SU-DHL-6 (cell line): ENCODE measurements around the gene NTM.

ENCODE experiments used
- H2AFZ ChIP-seq: fragments of 200-600 bp; sonication (generic); 2 replicates; pipeline ENCODE4 v1.6.1; 2014; ENCODE audit warnings: low read depth, mild to moderate bottlenecking, moderate library complexity, mixed read lengths, antibody characterized with exemption, low read length; ENCODE audit not compliant: severe bottlenecking
- H3F3A ChIP-seq: fragments of 200-600 bp; shearing (Covaris generic); 2 replicates; pipeline ENCODE4 v1.6.0; 2016; ENCODE audit warnings: antibody characterized with exemption, mild to moderate bottlenecking; ENCODE audit not compliant: insufficient read depth
- H3K27ac ChIP-seq: fragments of 200-600 bp; sonication (generic); 2 replicates; pipeline ENCODE4 v1.5.1; 2016; ENCODE audit warnings: low read depth, mild to moderate bottlenecking, low read length, moderate library complexity, mixed read lengths
- H3K27me3 ChIP-seq: fragments of 200-600 bp; sonication (generic), shearing (Covaris generic); 2 replicates; pipeline ENCODE4 v1.6.0; 2014; ENCODE audit warnings: mild to moderate bottlenecking, low read length
- H3K36me3 ChIP-seq: fragments of 200-600 bp; sonication (generic); 2 replicates; pipeline ENCODE4 v1.6.1; 2014; ENCODE audit warnings: mild to moderate bottlenecking, low read length, mixed read lengths
- H3K4me2 ChIP-seq: fragments of 300-600, 200-600 bp; shearing (Covaris generic), sonication (generic); 2 replicates; pipeline ENCODE4 v1.6.0; 2014; ENCODE audit warnings: low read length, low read depth, mild to moderate bottlenecking; ENCODE audit not compliant: poor library complexity, severe bottlenecking
- H3K4me3 ChIP-seq: fragments of 200-600 bp; sonication (generic); 2 replicates; pipeline ENCODE4 v1.5.1; 2014; ENCODE audit warnings: antibody characterized with exemption, low read length, mild to moderate bottlenecking, mixed read lengths; ENCODE audit not compliant: insufficient read depth, poor library complexity, severe bottlenecking
- H3K79me2 ChIP-seq: fragments of 200-600 bp; sonication (generic); 2 replicates; pipeline ENCODE4 v1.6.1; 2014; ENCODE audit warnings: mild to moderate bottlenecking, low read length, moderate library complexity; ENCODE audit not compliant: insufficient read depth
- H3K9ac ChIP-seq: fragments of 200-600 bp; sonication (generic); 2 replicates; pipeline ENCODE4 v1.7.0; 2014; ENCODE audit warnings: mild to moderate bottlenecking, low read length
- H3K9me2 ChIP-seq: fragments of 200-600 bp; sonication (generic); replicated peaks from 2 replicates; pipeline ENCODE4 v1.6.1; 2014; ENCODE audit warnings: low read length; ENCODE audit not compliant: insufficient read depth
- H3K9me3 ChIP-seq: fragments of 200-600 bp; sonication (generic); 2 replicates; pipeline ENCODE4 v1.6.1; 2014; ENCODE audit warnings: low read length, mixed read lengths; ENCODE audit not compliant: insufficient read depth
- H4K20me1 ChIP-seq: fragments of 200-600 bp; sonication (generic); 2 replicates; pipeline ENCODE4 v1.6.1; 2014; ENCODE audit warnings: low read depth, mild to moderate bottlenecking, antibody characterized with exemption, low read length, moderate library complexity, mixed read lengths
- CTCF ChIP-seq: fragments of 200-600 bp; sonication (generic); IDR thresholded peaks from one replicate; pipeline ENCODE4 v1.5.1; 2017; ENCODE audit warnings: antibody characterized with exemption, mild to moderate bottlenecking, low read length, moderate library complexity; ENCODE audit not compliant: insufficient read depth, poor library complexity, severe bottlenecking
- EZH2phosphoT487 ChIP-seq: fragments of 200-600 bp; sonication (generic), shearing (Covaris generic); conservative IDR thresholded peaks from 2 replicates; pipeline ENCODE4 v1.6.1; 2018; ENCODE audit warnings: mild to moderate bottlenecking, antibody characterized with exemption, low read length, moderate library complexity, mixed read lengths

Gene NTM

DNA sequence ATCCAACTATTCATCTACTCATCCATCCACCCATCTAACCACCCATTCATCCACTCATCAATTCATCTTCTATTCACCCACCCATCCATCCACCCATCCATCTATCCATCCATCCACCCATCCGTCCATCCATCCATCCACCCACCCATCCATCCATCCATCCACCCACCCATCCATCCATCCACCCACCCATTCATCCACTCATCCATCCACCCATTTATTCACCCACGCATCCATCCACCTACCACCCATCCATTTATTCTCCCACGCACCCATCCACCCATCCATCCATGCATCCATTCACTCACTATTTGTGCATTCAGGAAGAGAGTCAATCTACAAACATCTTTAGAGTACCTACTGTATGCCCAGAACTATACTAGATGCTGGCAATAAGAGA is 482.3 kb downstream of the NTM start:
- Histone ChIP-seq H3K36me3 (no peaks in the 10 kb centered on the region), H3K27ac (no peak overlapping the region), H3K9me3 (no peaks in the 10 kb centered on the region), H3K79me2 (no peaks in the 10 kb centered on the region), H4K20me1 (no peaks in the 10 kb centered on the region), H3K4me3 (no peak overlapping the region), H2AFZ (no peak overlapping the region), H3K9ac (no peak overlapping the region), H3K9me2 (no peaks in the 10 kb centered on the region), H3K27me3 (no peaks in the 10 kb centered on the region), H3K4me2 (no peak overlapping the region), H3F3A (no peaks in the 10 kb centered on the region)
- TF ChIP-seq EZH2phosphoT487 = no peak
- TF ChIP-seq CTCF = no peak

DNA sequence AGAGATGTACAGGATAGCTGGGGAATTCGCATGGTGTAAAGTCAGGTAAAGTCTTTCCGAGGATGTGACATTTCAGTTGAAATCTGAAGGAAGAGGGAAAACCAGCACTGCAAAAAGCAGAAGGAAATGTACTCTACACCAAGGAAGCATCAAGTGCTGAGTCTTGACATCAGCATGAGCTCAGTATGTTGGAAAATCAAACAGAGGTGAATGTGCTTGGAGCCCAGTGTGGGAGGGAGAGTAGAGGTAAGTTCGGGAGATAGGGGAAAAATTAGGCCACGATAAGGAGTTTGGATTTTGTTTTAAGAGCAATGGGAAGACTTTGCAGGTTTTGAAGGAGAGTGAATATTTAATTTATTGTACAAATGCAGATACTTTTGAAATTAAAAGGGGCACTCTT is 484.0 kb downstream of the NTM start:
- no peak overlapping the region for H3K4me2 ChIP-seq
- no peak overlapping the region for H3K9ac ChIP-seq
- H3K36me3 ChIP-seq = no peaks in the 10 kb centered on the region
- no peak overlapping the region for H3K27ac ChIP-seq
- no peak overlapping the region for H2AFZ ChIP-seq
- no peaks in the 10 kb centered on the region for H3K79me2 ChIP-seq
- no peaks in the 10 kb centered on the region for H3K9me2 ChIP-seq
- TF ChIP-seq EZH2phosphoT487 (no peak), CTCF (no peak)
- no peaks in the 10 kb centered on the region for H3K9me3 ChIP-seq
- no peaks in the 10 kb centered on the region for H4K20me1 ChIP-seq
- H3K4me3 ChIP-seq = no peak overlapping the region
- no peaks in the 10 kb centered on the region for H3K27me3 ChIP-seq
- H3F3A ChIP-seq = no peaks in the 10 kb centered on the region

GRCh38 chr11:131855320-131855719 is 484.9 kb downstream of the NTM start:
- no peaks in the 10 kb centered on the region for H3K9me2 ChIP-seq
- TF ChIP-seq CTCF (no peak), EZH2phosphoT487 (no peak)
- H3K27ac ChIP-seq = no peak overlapping the region
- no peaks in the 10 kb centered on the region for H3K9me3 ChIP-seq
- H3K27me3 ChIP-seq = no peaks in the 10 kb centered on the region
- no peak overlapping the region for H3K4me3 ChIP-seq
- no peaks in the 10 kb centered on the region for H4K20me1 ChIP-seq
- H3K9ac ChIP-seq = no peak overlapping the region
- H3K4me2 ChIP-seq = no peak overlapping the region
- no peak overlapping the region for H2AFZ ChIP-seq
- no peaks in the 10 kb centered on the region for H3F3A ChIP-seq
- H3K79me2 ChIP-seq = no peaks in the 10 kb centered on the region
- no peaks in the 10 kb centered on the region for H3K36me3 ChIP-seq

DNA sequence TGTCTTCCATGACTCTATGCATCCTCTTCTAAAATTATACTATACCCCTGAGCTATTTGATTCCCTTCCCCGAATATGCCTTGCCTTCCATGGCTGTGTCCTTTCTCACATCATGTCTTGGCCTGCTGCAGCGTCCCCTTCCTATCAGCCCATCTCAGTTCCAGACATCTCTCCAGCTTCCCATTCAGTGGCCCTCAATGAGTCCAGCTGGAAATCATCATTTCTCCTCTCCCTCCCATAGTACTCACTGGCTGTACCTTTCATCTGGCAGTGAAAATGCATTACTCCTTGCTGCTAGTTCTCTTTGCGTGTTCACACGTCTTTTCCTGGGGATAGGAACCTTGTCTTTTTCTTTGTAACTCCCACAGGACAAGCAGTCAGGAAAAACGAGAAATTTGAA is 486.8 kb downstream of the NTM start:
- Histone ChIP-seq H3K4me3 (no peak overlapping the region), H3K36me3 (no peaks in the 10 kb centered on the region), H3K9me3 (no peaks in the 10 kb centered on the region), H3K27ac (no peak overlapping the region), H3K4me2 (no peak overlapping the region), H4K20me1 (no peaks in the 10 kb centered on the region), H3K27me3 (no peaks in the 10 kb centered on the region), H2AFZ (no peak overlapping the region), H3F3A (no peaks in the 10 kb centered on the region), H3K9ac (no peak overlapping the region), H3K79me2 (no peaks in the 10 kb centered on the region), H3K9me2 (no peaks in the 10 kb centered on the region)
- TF ChIP-seq EZH2phosphoT487 (no peak), CTCF (no peak)
